Mononuclear cell (primary cell): ENCODE data around the gene UGGT1. TPM values are rescaled to one million over a fixed set of nuclear protein-coding genes. Genes with fewer than 3 reads are reported as not detected.
A peak's percentile ranks its signal among the peaks of the same experiment; 100 is the strongest.
"Not testable (repeated sequence)": the region's sequence is repeated elsewhere in the genome, so short reads cannot be mapped to it uniquely, and the experiment has no call there.

Experiments used
- H3K27me3 ChIP-seq: 2 replicates; pipeline ENCODE4 v1.6.0; 2011; ENCODE audit warnings: low read length, control low read depth; ENCODE audit not compliant: insufficient read depth
- H3K4me1 ChIP-seq: 2 replicates; pipeline ENCODE4 v1.5.1; 2011; ENCODE audit warnings: mild to moderate bottlenecking, low read length, control low read depth; ENCODE audit not compliant: insufficient read depth
- H3K4me3 ChIP-seq: 2 replicates; pipeline ENCODE4 v1.5.1; 2011; ENCODE audit warnings: mild to moderate bottlenecking, low read length, moderate library complexity
- H3K9me3 ChIP-seq: 2 replicates; pipeline ENCODE4 v1.5.1; 2011; ENCODE audit warnings: low read depth, mild to moderate bottlenecking, control low read depth, low read length
- total RNA-seq: library from RNA; depleted of rRNA; stranded (reverse); fragments of >200 nt; gene quantifications from one replicate; pipeline ENCODE4 v1.2.3, GENCODE V29; 2012

The UGGT1 gene
- total RNA-seq, 1 donor: 44.4 TPM

- H3K9me3 ChIP-seq, H3K27me3 ChIP-seq, H3K4me1 ChIP-seq, H3K4me3 ChIP-seq: not testable (repeated sequence)
Observed at GRCh38 chr2:128208631-128209324, 117.8 kb downstream of the UGGT1 start.

GRCh38 chr2:128214251-128214650 lies 123.3 kb downstream of the UGGT1 start:
- H3K27me3 ChIP-seq: no peaks in the 10 kb centered on the region

GRCh38 chr2:128214866-128215460 lies 124.0 kb downstream of the UGGT1 start:
- no peaks in the 10 kb centered on the region for H3K4me1 ChIP-seq
- no peak overlapping the region for H3K4me3 ChIP-seq

More at GRCh38 chr2:128214251-128214650, 123.3 kb downstream of the UGGT1 start:
- Histone ChIP-seq H3K4me1 (no peaks in the 10 kb centered on the region), H3K9me3 (no peaks in the 10 kb centered on the region), H3K4me3 (no peak overlapping the region)

GRCh38 chr2:128215897-128216642 lies 125.1 kb downstream of the UGGT1 start:
- no peaks in the 10 kb centered on the region for H3K9me3 ChIP-seq
- H3K27me3 ChIP-seq: no peaks in the 10 kb centered on the region
- H3K4me3 ChIP-seq: no peak overlapping the region
- H3K4me1 ChIP-seq: no peaks in the 10 kb centered on the region

More at GRCh38 chr2:128214866-128215460, 124.0 kb downstream of the UGGT1 start:
- no peaks in the 10 kb centered on the region for H3K9me3 ChIP-seq
- H3K27me3 ChIP-seq: no peaks in the 10 kb centered on the region

GRCh38 chr2:128217671-128218070 lies 126.7 kb downstream of the UGGT1 start:
- Histone ChIP-seq H3K27me3 (no peaks in the 10 kb centered on the region), H3K4me1 (no peaks in the 10 kb centered on the region), H3K4me3 (no peak overlapping the region)

GRCh38 chr2:128219891-128220290 lies 128.9 kb downstream of the UGGT1 start:
- Histone ChIP-seq H3K9me3 (no peaks in the 10 kb centered on the region), H3K4me1 (no peaks in the 10 kb centered on the region), H3K27me3 (no peaks in the 10 kb centered on the region), H3K4me3 (no peak overlapping the region)

More at GRCh38 chr2:128217671-128218070, 126.7 kb downstream of the UGGT1 start:
- no peaks in the 10 kb centered on the region for H3K9me3 ChIP-seq

- H3K9me3 ChIP-seq: no peaks in the 10 kb centered on the region
- peaks cover 4% of the 10 kb centered on the region for H3K4me1 ChIP-seq
- no peak overlapping the region for H3K4me3 ChIP-seq
- peaks cover 3% of the 10 kb centered on the region for H3K27me3 ChIP-seq
Observed at GRCh38 chr2:128227862-128228261, 136.9 kb downstream of the UGGT1 start.

GRCh38 chr2:128228894-128229293 lies 137.9 kb downstream of the UGGT1 start:
- H3K4me3 ChIP-seq: no peak overlapping the region
- H3K27me3 ChIP-seq: peaks cover 3% of the 10 kb centered on the region
- H3K4me1 ChIP-seq: peaks cover 11% of the 10 kb centered on the region
- H3K9me3 ChIP-seq: no peaks in the 10 kb centered on the region

GRCh38 chr2:128232965-128233789 lies 142.2 kb downstream of the UGGT1 start:
- Histone ChIP-seq H3K4me3 (peak overlapping the region; percentile 61), H3K9me3 (no peaks in the 10 kb centered on the region), H3K4me1 (peaks cover 11% of the 10 kb centered on the region), H3K27me3 (peaks cover 3% of the 10 kb centered on the region)

- peaks cover 3% of the 10 kb centered on the region for H3K27me3 ChIP-seq
- no peaks in the 10 kb centered on the region for H3K9me3 ChIP-seq
- H3K4me1 ChIP-seq: peaks cover 11% of the 10 kb centered on the region
- H3K4me3 ChIP-seq: no peak overlapping the region
Observed at GRCh38 chr2:128233790-128234395, 142.9 kb downstream of the UGGT1 start.

GRCh38 chr2:128234613-128235012 lies 143.6 kb downstream of the UGGT1 start:
- Histone ChIP-seq H3K4me3 (no peak overlapping the region), H3K4me1 (peaks cover 11% of the 10 kb centered on the region), H3K27me3 (peaks cover 3% of the 10 kb centered on the region), H3K9me3 (no peaks in the 10 kb centered on the region)

GRCh38 chr2:128235581-128235980 lies 144.6 kb downstream of the UGGT1 start:
- Histone ChIP-seq H3K4me1 (peaks cover 11% of the 10 kb centered on the region), H3K4me3 (no peak overlapping the region), H3K27me3 (peaks cover 3% of the 10 kb centered on the region), H3K9me3 (no peaks in the 10 kb centered on the region)

- H3K27me3 ChIP-seq: peaks cover 3% of the 10 kb centered on the region
- peaks cover 11% of the 10 kb centered on the region for H3K4me1 ChIP-seq
Observed at GRCh38 chr2:128236491-128237035, 145.6 kb downstream of the UGGT1 start.

GRCh38 chr2:128237081-128237534 lies 146.1 kb downstream of the UGGT1 start:
- H3K4me3 ChIP-seq: no peak overlapping the region
- peaks cover 11% of the 10 kb centered on the region for H3K4me1 ChIP-seq
- H3K9me3 ChIP-seq: no peaks in the 10 kb centered on the region

More at GRCh38 chr2:128236491-128237035, 145.6 kb downstream of the UGGT1 start:
- H3K9me3 ChIP-seq: no peaks in the 10 kb centered on the region
- no peak overlapping the region for H3K4me3 ChIP-seq

More at GRCh38 chr2:128237081-128237534, 146.1 kb downstream of the UGGT1 start:
- H3K27me3 ChIP-seq: peaks cover 3% of the 10 kb centered on the region
